GM12891 (cell line): ENCODE measurements around the gene ADTRP.

Experiments used
- POLR2A ChIP-seq: IDR thresholded peaks from 2 replicates; pipeline ENCODE4 v1.6.1; 2011; ENCODE audit warnings: low read depth, low read length, control low read depth
- POLR2AphosphoS5 ChIP-seq: IDR thresholded peaks from 2 replicates; pipeline ENCODE4 v1.6.1; 2011; ENCODE audit warnings: low read depth, low read length, control low read depth
- SPI1 ChIP-seq: IDR thresholded peaks from 2 replicates; pipeline ENCODE4 v1.6.1; 2011; ENCODE audit warnings: low read depth, low read length, control low read depth
- TAF1 ChIP-seq: IDR thresholded peaks from 2 replicates; pipeline ENCODE4 v1.6.1; 2011; ENCODE audit warnings: low read depth, low read length, control low read depth

- TF ChIP-seq POLR2A (no peak), POLR2AphosphoS5 (no peak), SPI1 (no peak), TAF1 (no peak)
These were observed 33.9 kb downstream of the ADTRP start for GRCh38 chr6:11744753-11745152.
